ENCODE data around the gene TP53I11.

DNA sequence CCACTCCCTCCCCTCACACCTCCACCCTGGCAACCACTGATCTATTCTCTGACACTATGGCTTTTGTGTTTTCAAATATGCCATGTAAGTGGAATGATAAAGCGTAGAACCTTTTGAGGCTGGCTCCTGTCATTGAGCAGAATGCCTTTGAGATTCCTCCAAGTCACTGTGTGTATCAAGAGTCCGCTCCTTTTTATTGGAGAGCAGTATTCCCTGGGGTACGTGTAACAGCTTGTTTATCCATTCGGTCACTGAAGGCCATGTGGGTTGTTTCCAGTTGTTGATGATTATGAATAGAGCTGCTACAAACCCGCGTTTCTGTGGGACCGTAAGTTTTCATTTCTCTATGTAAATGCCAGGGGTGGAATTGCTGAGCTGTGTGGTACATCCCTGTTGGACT is 10.3 kb downstream of the TP53I11 start:
- TF ChIP-seq, protein P1, sequence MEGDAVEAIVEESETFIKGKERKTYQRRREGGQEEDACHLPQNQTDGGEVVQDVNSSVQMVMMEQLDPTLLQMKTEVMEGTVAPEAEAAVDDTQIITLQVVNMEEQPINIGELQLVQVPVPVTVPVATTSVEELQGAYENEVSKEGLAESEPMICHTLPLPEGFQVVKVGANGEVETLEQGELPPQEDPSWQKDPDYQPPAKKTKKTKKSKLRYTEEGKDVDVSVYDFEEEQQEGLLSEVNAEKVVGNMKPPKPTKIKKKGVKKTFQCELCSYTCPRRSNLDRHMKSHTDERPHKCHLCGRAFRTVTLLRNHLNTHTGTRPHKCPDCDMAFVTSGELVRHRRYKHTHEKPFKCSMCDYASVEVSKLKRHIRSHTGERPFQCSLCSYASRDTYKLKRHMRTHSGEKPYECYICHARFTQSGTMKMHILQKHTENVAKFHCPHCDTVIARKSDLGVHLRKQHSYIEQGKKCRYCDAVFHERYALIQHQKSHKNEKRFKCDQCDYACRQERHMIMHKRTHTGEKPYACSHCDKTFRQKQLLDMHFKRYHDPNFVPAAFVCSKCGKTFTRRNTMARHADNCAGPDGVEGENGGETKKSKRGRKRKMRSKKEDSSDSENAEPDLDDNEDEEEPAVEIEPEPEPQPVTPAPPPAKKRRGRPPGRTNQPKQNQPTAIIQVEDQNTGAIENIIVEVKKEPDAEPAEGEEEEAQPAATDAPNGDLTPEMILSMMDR (optimal IDR thresholded peaks at IDR 0.05 in 1 of 3, IDR thresholded peaks at IDR 0.05 in 1 of 3, conservative IDR thresholded peaks at IDR 0.05 in 1 of 3; ENCODE audit: extremely low read depth in 1 of 3, insufficient read depth in 2 of 3, low read length in 3 of 3) = no peak
- TF ChIP-seq EZH2 (IDR thresholded peaks at IDR 0.05; ENCODE audit: low read length) = no peak

Data from keratinocyte (primary cell).